ENCODE results near the gene ZNF512.

The ZNF512 gene

GRCh38 chr2:27651056-27651455, 68.2 kb downstream of the ZNF512 start:
- Histone ChIP-seq H3K4me1 (ENCODE audit: low read depth, poor library complexity, severe bottlenecking) (no peaks in the 10 kb centered on the region), H3K36me3 (ENCODE audit: insufficient read depth) (no peaks in the 10 kb centered on the region; the same call in 1 of the 2 replicates), H3K9ac (no peak overlapping the region), H3K4me2 (no peak overlapping the region), H3K27me3 (ENCODE audit: insufficient read depth, low read depth) (no peaks in the 10 kb centered on the region), H3K79me2 (ENCODE audit: insufficient read depth, low read depth) (no peaks in the 10 kb centered on the region), H2AFZ (ENCODE audit: low read depth) (no peak overlapping the region), H4K20me1 (ENCODE audit: insufficient read depth) (no peaks in the 10 kb centered on the region), H3K4me3 (IDR thresholded peaks at IDR 0.05; ENCODE audit: insufficient read depth, low read depth, low read length) (no peak overlapping the region), H3K27ac (no peak overlapping the region)
- no peak for TF ChIP-seq CTCF (conservative IDR thresholded peaks at IDR 0.05; ENCODE audit: low read depth, low read length)

- H3K27ac ChIP-seq: no peak overlapping the region
- no peaks in the 10 kb centered on the region for H3K27me3 ChIP-seq (ENCODE audit: insufficient read depth, low read depth)
- no peak overlapping the region for H3K4me2 ChIP-seq
- no peak overlapping the region for H2AFZ ChIP-seq (ENCODE audit: low read depth)
- no peak for TF ChIP-seq CTCF (conservative IDR thresholded peaks at IDR 0.05; ENCODE audit: low read depth, low read length)
- H3K4me1 ChIP-seq (ENCODE audit: low read depth, poor library complexity, severe bottlenecking): no peaks in the 10 kb centered on the region
- no peaks in the 10 kb centered on the region for H3K79me2 ChIP-seq (ENCODE audit: insufficient read depth, low read depth)
- no peak overlapping the region for H3K9ac ChIP-seq
- no peaks in the 10 kb centered on the region; the same call in 1 of the 2 replicates for H3K36me3 ChIP-seq (ENCODE audit: insufficient read depth)
- no peak overlapping the region for H3K4me3 ChIP-seq (IDR thresholded peaks at IDR 0.05; ENCODE audit: insufficient read depth, low read depth, low read length)
- H4K20me1 ChIP-seq (ENCODE audit: insufficient read depth): no peaks in the 10 kb centered on the region
Observed at GRCh38 chr2:27652341-27652740, 69.5 kb downstream of the ZNF512 start.

GRCh38 chr2:27652790-27653189, 69.9 kb downstream of the ZNF512 start:
- Histone ChIP-seq H3K79me2 (ENCODE audit: insufficient read depth, low read depth) (no peaks in the 10 kb centered on the region), H4K20me1 (ENCODE audit: insufficient read depth) (no peaks in the 10 kb centered on the region), H3K4me2 (no peak overlapping the region), H3K27ac (no peak overlapping the region), H3K4me3 (IDR thresholded peaks at IDR 0.05; ENCODE audit: insufficient read depth, low read depth, low read length) (no peak overlapping the region), H2AFZ (ENCODE audit: low read depth) (no peak overlapping the region), H3K4me1 (ENCODE audit: low read depth, poor library complexity, severe bottlenecking) (no peaks in the 10 kb centered on the region), H3K9ac (no peak overlapping the region), H3K36me3 (ENCODE audit: insufficient read depth) (no peaks in the 10 kb centered on the region; the same call in 1 of the 2 replicates), H3K27me3 (ENCODE audit: insufficient read depth, low read depth) (no peaks in the 10 kb centered on the region)
- TF ChIP-seq CTCF (conservative IDR thresholded peaks at IDR 0.05; ENCODE audit: low read depth, low read length): no peak

GRCh38 chr2:27653397-27653796, 70.6 kb downstream of the ZNF512 start:
- Histone ChIP-seq H2AFZ (ENCODE audit: low read depth) (no peak overlapping the region), H3K9ac (no peak overlapping the region), H3K36me3 (ENCODE audit: insufficient read depth) (no peaks in the 10 kb centered on the region; the same call in 1 of the 2 replicates), H3K27me3 (ENCODE audit: insufficient read depth, low read depth) (no peaks in the 10 kb centered on the region), H3K4me3 (IDR thresholded peaks at IDR 0.05; ENCODE audit: insufficient read depth, low read depth, low read length) (no peak overlapping the region), H3K4me1 (ENCODE audit: low read depth, poor library complexity, severe bottlenecking) (no peaks in the 10 kb centered on the region), H3K4me2 (no peak overlapping the region), H3K79me2 (ENCODE audit: insufficient read depth, low read depth) (no peaks in the 10 kb centered on the region), H3K27ac (no peak overlapping the region), H4K20me1 (ENCODE audit: insufficient read depth) (no peaks in the 10 kb centered on the region)
- TF ChIP-seq CTCF (conservative IDR thresholded peaks at IDR 0.05; ENCODE audit: low read depth, low read length): no peak
